SU-DHL-6 (cell line): ENCODE measurements around the gene SH2D1A.

Source experiments
- H2AFZ ChIP-seq: fragments of 200-600 bp; sonication (generic); 2 replicates; pipeline ENCODE4 v1.6.1; 2014; ENCODE audit warnings: low read depth, mild to moderate bottlenecking, moderate library complexity, mixed read lengths, antibody characterized with exemption, low read length; ENCODE audit not compliant: severe bottlenecking
- H3F3A ChIP-seq: fragments of 200-600 bp; shearing (Covaris generic); 2 replicates; pipeline ENCODE4 v1.6.0; 2016; ENCODE audit warnings: antibody characterized with exemption, mild to moderate bottlenecking; ENCODE audit not compliant: insufficient read depth
- H3K27ac ChIP-seq: fragments of 200-600 bp; sonication (generic); 2 replicates; pipeline ENCODE4 v1.5.1; 2016; ENCODE audit warnings: low read depth, mild to moderate bottlenecking, low read length, moderate library complexity, mixed read lengths
- H3K27me3 ChIP-seq: fragments of 200-600 bp; sonication (generic), shearing (Covaris generic); 2 replicates; pipeline ENCODE4 v1.6.0; 2014; ENCODE audit warnings: mild to moderate bottlenecking, low read length
- H3K36me3 ChIP-seq: fragments of 200-600 bp; sonication (generic); 2 replicates; pipeline ENCODE4 v1.6.1; 2014; ENCODE audit warnings: mild to moderate bottlenecking, low read length, mixed read lengths
- H3K4me2 ChIP-seq: fragments of 300-600, 200-600 bp; shearing (Covaris generic), sonication (generic); 2 replicates; pipeline ENCODE4 v1.6.0; 2014; ENCODE audit warnings: low read length, low read depth, mild to moderate bottlenecking; ENCODE audit not compliant: poor library complexity, severe bottlenecking
- H3K4me3 ChIP-seq: fragments of 200-600 bp; sonication (generic); 2 replicates; pipeline ENCODE4 v1.5.1; 2014; ENCODE audit warnings: antibody characterized with exemption, low read length, mild to moderate bottlenecking, mixed read lengths; ENCODE audit not compliant: insufficient read depth, poor library complexity, severe bottlenecking
- H3K79me2 ChIP-seq: fragments of 200-600 bp; sonication (generic); 2 replicates; pipeline ENCODE4 v1.6.1; 2014; ENCODE audit warnings: mild to moderate bottlenecking, low read length, moderate library complexity; ENCODE audit not compliant: insufficient read depth
- H3K9ac ChIP-seq: fragments of 200-600 bp; sonication (generic); 2 replicates; pipeline ENCODE4 v1.7.0; 2014; ENCODE audit warnings: mild to moderate bottlenecking, low read length
- H3K9me2 ChIP-seq: fragments of 200-600 bp; sonication (generic); replicated peaks from 2 replicates; pipeline ENCODE4 v1.6.1; 2014; ENCODE audit warnings: low read length; ENCODE audit not compliant: insufficient read depth
- H3K9me3 ChIP-seq: fragments of 200-600 bp; sonication (generic); 2 replicates; pipeline ENCODE4 v1.6.1; 2014; ENCODE audit warnings: low read length, mixed read lengths; ENCODE audit not compliant: insufficient read depth
- H4K20me1 ChIP-seq: fragments of 200-600 bp; sonication (generic); 2 replicates; pipeline ENCODE4 v1.6.1; 2014; ENCODE audit warnings: low read depth, mild to moderate bottlenecking, antibody characterized with exemption, low read length, moderate library complexity, mixed read lengths
- EZH2phosphoT487 ChIP-seq: fragments of 200-600 bp; sonication (generic), shearing (Covaris generic); conservative IDR thresholded peaks from 2 replicates; pipeline ENCODE4 v1.6.1; 2018; ENCODE audit warnings: mild to moderate bottlenecking, antibody characterized with exemption, low read length, moderate library complexity, mixed read lengths
- TF ChIP-seq, protein P1 (sequence below): fragments of 200-600 bp; sonication (generic); IDR thresholded peaks from one replicate; pipeline ENCODE4 v1.5.1; 2017; ENCODE audit warnings: antibody characterized with exemption, mild to moderate bottlenecking, low read length, moderate library complexity; ENCODE audit not compliant: insufficient read depth, poor library complexity, severe bottlenecking

The SH2D1A gene

DNA sequence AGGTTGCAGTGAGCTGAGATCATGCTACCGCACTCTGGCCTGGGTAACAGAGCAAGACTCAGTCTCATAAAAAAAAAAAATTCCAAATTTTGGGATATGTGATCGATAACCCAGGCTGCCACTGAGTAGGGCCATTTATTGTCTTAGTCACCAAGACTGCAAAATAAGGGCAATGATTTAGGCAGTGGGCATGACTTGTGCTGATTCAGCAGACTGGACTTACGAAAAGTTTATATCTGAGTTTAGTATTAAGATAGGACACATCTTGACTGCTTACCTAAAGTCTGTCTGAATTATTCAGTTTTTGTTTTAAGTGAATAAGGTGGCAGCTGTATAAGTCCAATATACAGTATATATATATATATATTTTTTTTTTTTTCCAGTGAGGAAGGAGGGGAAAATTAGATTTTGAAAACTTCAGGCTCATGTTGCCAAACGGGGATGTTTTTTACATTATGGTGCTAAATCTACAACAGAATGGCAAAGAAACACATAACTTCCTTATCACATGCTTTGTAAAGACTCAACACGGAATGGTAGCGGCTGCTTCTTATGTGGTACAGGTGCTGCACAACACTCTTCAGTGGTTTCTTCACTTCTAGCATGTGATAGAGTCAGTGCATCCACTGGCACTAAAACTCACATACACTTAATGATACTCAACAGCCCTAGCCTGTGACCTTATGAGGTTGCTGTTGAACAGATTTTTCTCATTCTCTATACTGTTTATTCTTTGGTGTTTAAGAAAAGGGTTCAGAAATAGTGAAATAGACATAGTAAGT, 7.4 kb upstream of the SH2D1A start:
- Histone ChIP-seq H2AFZ (no peak overlapping the region), H3K4me3 (no peak overlapping the region), H3F3A (no peaks in the 10 kb centered on the region), H3K9me3 (no peaks in the 10 kb centered on the region), H3K9ac (no peak overlapping the region), H3K27ac (no peak overlapping the region), H3K4me2 (no peak overlapping the region), H3K27me3 (no peaks in the 10 kb centered on the region), H3K9me2 (no peaks in the 10 kb centered on the region), H4K20me1 (no peaks in the 10 kb centered on the region), H3K79me2 (no peaks in the 10 kb centered on the region), H3K36me3 (no peaks in the 10 kb centered on the region)
- TF ChIP-seq EZH2phosphoT487, result no peak
- TF ChIP-seq, protein P1, sequence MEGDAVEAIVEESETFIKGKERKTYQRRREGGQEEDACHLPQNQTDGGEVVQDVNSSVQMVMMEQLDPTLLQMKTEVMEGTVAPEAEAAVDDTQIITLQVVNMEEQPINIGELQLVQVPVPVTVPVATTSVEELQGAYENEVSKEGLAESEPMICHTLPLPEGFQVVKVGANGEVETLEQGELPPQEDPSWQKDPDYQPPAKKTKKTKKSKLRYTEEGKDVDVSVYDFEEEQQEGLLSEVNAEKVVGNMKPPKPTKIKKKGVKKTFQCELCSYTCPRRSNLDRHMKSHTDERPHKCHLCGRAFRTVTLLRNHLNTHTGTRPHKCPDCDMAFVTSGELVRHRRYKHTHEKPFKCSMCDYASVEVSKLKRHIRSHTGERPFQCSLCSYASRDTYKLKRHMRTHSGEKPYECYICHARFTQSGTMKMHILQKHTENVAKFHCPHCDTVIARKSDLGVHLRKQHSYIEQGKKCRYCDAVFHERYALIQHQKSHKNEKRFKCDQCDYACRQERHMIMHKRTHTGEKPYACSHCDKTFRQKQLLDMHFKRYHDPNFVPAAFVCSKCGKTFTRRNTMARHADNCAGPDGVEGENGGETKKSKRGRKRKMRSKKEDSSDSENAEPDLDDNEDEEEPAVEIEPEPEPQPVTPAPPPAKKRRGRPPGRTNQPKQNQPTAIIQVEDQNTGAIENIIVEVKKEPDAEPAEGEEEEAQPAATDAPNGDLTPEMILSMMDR, result no peak

DNA sequence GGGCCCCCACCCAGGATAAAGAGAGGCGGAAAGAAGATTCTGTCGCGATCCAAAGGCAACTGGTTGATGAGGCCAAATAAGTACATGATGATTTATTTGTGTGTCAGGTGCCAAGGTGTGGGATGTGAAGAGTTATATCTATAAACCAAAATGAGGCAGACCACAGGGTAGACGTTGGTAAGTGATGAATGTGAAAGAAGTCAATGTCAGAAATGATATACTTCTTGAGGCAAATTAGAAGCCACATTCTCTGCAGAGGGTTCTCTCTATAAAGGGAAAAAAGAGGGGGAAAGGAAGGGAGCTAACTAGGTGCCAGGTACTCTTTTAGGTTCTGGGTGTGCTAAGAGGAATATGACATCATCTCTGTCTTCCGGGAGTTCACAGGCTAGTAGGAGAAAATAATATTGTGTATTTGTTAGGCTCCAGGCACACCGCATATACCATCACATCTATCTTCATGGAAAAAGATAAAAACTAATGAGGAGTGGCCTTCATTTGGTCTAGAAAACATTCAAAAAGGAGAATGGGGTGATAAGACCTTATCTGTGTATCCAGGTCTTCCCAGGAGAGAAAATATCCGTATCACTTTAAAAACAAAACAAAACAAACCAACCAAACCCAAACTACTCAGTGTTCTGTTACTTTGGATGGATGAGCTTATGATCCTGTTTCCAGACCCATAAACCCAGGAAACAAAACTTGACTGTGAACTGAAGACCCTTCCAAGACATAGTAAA, 4.8 kb upstream of the SH2D1A start:
- no peak overlapping the region for H3K4me3 ChIP-seq
- H3K27ac ChIP-seq, result no peak overlapping the region
- no peaks in the 10 kb centered on the region for H3K27me3 ChIP-seq
- no peaks in the 10 kb centered on the region for H3K9me3 ChIP-seq
- no peaks in the 10 kb centered on the region for H3K79me2 ChIP-seq
- H2AFZ ChIP-seq, result no peak overlapping the region
- no peak overlapping the region for H3K4me2 ChIP-seq
- H4K20me1 ChIP-seq, result no peaks in the 10 kb centered on the region
- H3F3A ChIP-seq, result no peaks in the 10 kb centered on the region
- H3K36me3 ChIP-seq, result no peaks in the 10 kb centered on the region
- no peak for TF ChIP-seq EZH2phosphoT487
- TF ChIP-seq, protein P1, result no peak
- H3K9ac ChIP-seq, result no peak overlapping the region
- no peaks in the 10 kb centered on the region for H3K9me2 ChIP-seq

DNA sequence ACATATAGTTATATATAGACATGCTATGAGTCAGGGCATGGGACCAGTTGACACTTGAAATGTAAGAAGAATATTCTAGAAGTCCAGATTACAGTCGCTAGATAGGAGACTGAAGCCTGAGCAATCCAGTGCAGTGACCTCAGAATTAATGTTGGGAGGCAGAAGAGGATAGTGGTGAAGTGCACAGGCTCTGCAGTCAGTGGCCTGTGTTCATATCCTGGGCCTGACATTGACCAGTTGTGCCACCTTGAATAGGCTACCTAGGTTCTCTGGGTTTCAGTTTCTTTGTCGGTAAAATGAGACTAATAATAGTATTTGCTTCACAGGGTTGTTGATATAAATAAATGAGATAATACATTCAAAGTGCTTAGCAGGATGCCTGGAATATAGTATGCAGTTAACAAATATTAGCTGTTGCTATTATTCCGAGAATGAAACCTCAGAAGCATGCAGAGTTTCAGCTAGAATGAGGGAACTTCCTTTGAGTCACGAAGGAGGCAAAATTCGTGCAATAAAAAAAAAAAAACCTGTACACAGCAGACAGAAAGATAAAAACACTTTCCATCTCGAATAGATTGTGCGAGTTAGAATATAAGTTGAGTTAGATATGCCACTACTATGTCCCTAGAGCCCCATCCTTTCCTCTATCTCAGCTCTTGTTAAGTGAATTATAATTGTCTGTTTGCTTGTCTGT, 4.0 kb upstream of the SH2D1A start:
- no peak overlapping the region for H3K4me2 ChIP-seq
- no peaks in the 10 kb centered on the region for H3K36me3 ChIP-seq
- no peak overlapping the region for H3K9ac ChIP-seq
- no peaks in the 10 kb centered on the region for H3K27me3 ChIP-seq
- H2AFZ ChIP-seq, result no peak overlapping the region
- no peaks in the 10 kb centered on the region for H3F3A ChIP-seq
- H3K9me2 ChIP-seq, result no peaks in the 10 kb centered on the region
- H3K79me2 ChIP-seq, result no peaks in the 10 kb centered on the region
- no peaks in the 10 kb centered on the region for H3K9me3 ChIP-seq
- no peaks in the 10 kb centered on the region for H4K20me1 ChIP-seq
- H3K4me3 ChIP-seq, result no peak overlapping the region
- no peak overlapping the region for H3K27ac ChIP-seq
- TF ChIP-seq EZH2phosphoT487, result no peak
- TF ChIP-seq, protein P1, result no peak
